SK-N-MC (cell line): ENCODE measurements around the gene SCLY.

Experiments
- DNase-seq: peaks from one replicate; pipeline ENCODE4 v3.0.0-alpha.2; 2011; ENCODE audit warnings: low read depth, low spot score
- H3K27ac ChIP-seq: fragments of 200-600 bp; sonication (generic); 2 replicates; pipeline ENCODE4 v1.5.1; 2016; ENCODE audit warnings: mixed run types
- H3K36me3 ChIP-seq: fragments of 200-600 bp; sonication (generic); 2 replicates; pipeline ENCODE4 v1.6.1; 2017; ENCODE audit warnings: antibody characterized with exemption, low read length, mixed read lengths; ENCODE audit not compliant: insufficient read depth
- H3K4me3 ChIP-seq: fragments of 200-600 bp; sonication (generic); 2 replicates; pipeline ENCODE4 v1.5.1; 2016
- H3K9ac ChIP-seq: fragments of 200-600 bp; sonication (generic); 2 replicates; pipeline ENCODE4 v1.8.0; 2017; ENCODE audit warnings: mixed run types, mixed read lengths; ENCODE audit not compliant: insufficient read length
- H3K9me3 ChIP-seq: fragments of 200-600 bp; sonication (generic); 2 replicates; pipeline ENCODE4 v1.6.1; 2017; ENCODE audit warnings: low read depth, mild to moderate bottlenecking, antibody characterized with exemption, low read length, moderate library complexity, mixed read lengths
- EZH2 ChIP-seq: fragments of 200-600 bp; sonication (generic); IDR thresholded peaks from one replicate; pipeline ENCODE4 v1.6.1; 2017; ENCODE audit warnings: antibody characterized with exemption
- FOXP2 ChIP-seq: optimal IDR thresholded peaks from 2 replicates; pipeline ENCODE3; 2011; ENCODE audit warnings: mild to moderate bottlenecking, moderate library complexity; ENCODE audit not compliant: insufficient read depth; ENCODE audit errors: extremely low read length, control extremely low read depth
- POLR2AphosphoS5 ChIP-seq: IDR thresholded peaks from 2 replicates; pipeline ENCODE4 v1.6.1; 2012; ENCODE audit warnings: mild to moderate bottlenecking, low read depth, low read length, borderline replicate concordance

Gene SCLY

GRCh38 chr2:238146884-238147544 is 86.2 kb downstream of the SCLY start:
- DNase-seq: no peak
- no peak for TF ChIP-seq FOXP2
- TF ChIP-seq POLR2AphosphoS5: no peak
- no peak for TF ChIP-seq EZH2
- no peaks in the 10 kb centered on the region for H3K9me3 ChIP-seq
- H3K9ac ChIP-seq: no peak overlapping the region
- H3K4me3 ChIP-seq: no peak overlapping the region
- no peak overlapping the region for H3K27ac ChIP-seq
- no peaks in the 10 kb centered on the region for H3K36me3 ChIP-seq

- Histone ChIP-seq H3K36me3 (no peaks in the 10 kb centered on the region), H3K4me3 (no peak overlapping the region), H3K27ac (no peak overlapping the region), H3K9me3 (no peaks in the 10 kb centered on the region), H3K9ac (no peak overlapping the region)
- TF ChIP-seq POLR2AphosphoS5 (no peak), EZH2 (no peak), FOXP2 (no peak)
- DNase-seq: no peak
These were observed 88.2 kb downstream of the SCLY start for GRCh38 chr2:238148981-238149380.
